ENCODE data around the gene ZBTB21. TPM values are rescaled to one million over a fixed set of nuclear protein-coding genes. Genes with fewer than 3 reads are reported as not detected.

Gene ZBTB21
- total and polyA plus RNA-seq, 9 of the 15 experiments (the other 6 are each of a cell fraction or from before 2014, with no cell fraction given), result 2.2 to 15.2 (median 8.7) TPM

- TF ChIP-seq RBM15 (IDR thresholded peaks at IDR 0.05; ENCODE audit: insufficient read depth, low read length) (no peak), ZC3H8 (IDR thresholded peaks at IDR 0.05) (no peak), ZNF174 (CRISPR knock-in tag; IDR thresholded peaks at IDR 0.05) (no peak), ZNF197 (CRISPR knock-in tag; IDR thresholded peaks at IDR 0.05; ENCODE audit: low read depth) (no peak), RHOXF2B (CRISPR knock-in tag; conservative IDR thresholded peaks at IDR 0.05) (0 out of 2 replicates have a peak, but pooled peaks have one; percentile 5), DNMT1 (IDR thresholded peaks at IDR 0.05) (no peak), ZBTB26 (CRISPR knock-in tag; IDR thresholded peaks at IDR 0.05) (no peak), IRF1 (CRISPR knock-in tag; IDR thresholded peaks at IDR 0.05; ENCODE audit: borderline replicate concordance) (no peak), SAFB2 (IDR thresholded peaks at IDR 0.05; ENCODE audit: borderline replicate concordance, low read depth, low read length, severe bottlenecking) (no peak), NR3C1 (CRISPR knock-in tag; IDR thresholded peaks at IDR 0.05) (no peak), RFX5 (IDR thresholded peaks at IDR 0.05; ENCODE audit: low read depth, low read length) (no peak), POLR2H (tag; IDR thresholded peaks at IDR 0.05; ENCODE audit: low read depth) (no peak), FOXO4 (CRISPR knock-in tag; IDR thresholded peaks at IDR 0.05) (no peak), SMAD1 (IDR thresholded peaks at IDR 0.05; ENCODE audit: low read depth, low read length, partially characterized antibody) (no peak), RAD51 (IDR thresholded peaks at IDR 0.05; ENCODE audit: borderline replicate concordance, low read depth) (no peak), CCNT2 (IDR thresholded peaks at IDR 0.05; ENCODE audit: borderline replicate concordance, extremely low read depth, insufficient read length, low read depth, low read length) (no peak), DACH1 (IDR thresholded peaks at IDR 0.05; ENCODE audit: partially characterized antibody) (no peak), ARID4B (CRISPR knock-in tag; IDR thresholded peaks at IDR 0.05) (no peak), PREB (CRISPR knock-in tag; IDR thresholded peaks at IDR 0.05) (no peak)
These were observed 53.0 kb downstream of the ZBTB21 start (continued) for GRCh38 chr21:41956926-41957729.

Data from K562 (cell line).